Measurements from ENCODE around the gene TRIP10. TPM values are rescaled to one million over a fixed set of nuclear protein-coding genes. Genes with fewer than 3 reads are reported as not detected.
A peak's percentile ranks its signal among the peaks of the same experiment; 100 is the strongest.

TRIP10 gene
- total RNA-seq, 1 experiment from 2014 or later = 96.6 TPM

GRCh38 chr19:6752256-6753177, 13.0 kb downstream of the TRIP10 start:
- intact Hi-C loops (cut with micrococcal nuclease) = no loop called here
- H3K27me3 ChIP-seq (ENCODE audit: low read length) = no peaks in the 10 kb centered on the region
- ATAC-seq = no peak
- no peaks in the 10 kb centered on the region for H3K9me2 ChIP-seq (replicated peaks; ENCODE audit: low read length)
- DNase-seq = no peak
- H3K9me3 ChIP-seq (ENCODE audit: low read length) = no peaks in the 10 kb centered on the region
- TF ChIP-seq EZH2 (IDR thresholded peaks at IDR 0.05; ENCODE audit: low read length, unreplicated experiment) (no peak), CTCF (conservative IDR thresholded peaks at IDR 0.05; ENCODE audit: low read depth, low read length) (no peak), EZH2phosphoT487 (IDR thresholded peaks at IDR 0.05; ENCODE audit: borderline replicate concordance, low read length) (no peak)
- peaks cover 61% of the 10 kb centered on the region for H3K36me3 ChIP-seq (ENCODE audit: low read depth, low read length)
- no peaks in the 10 kb centered on the region for H3K4me1 ChIP-seq (ENCODE audit: insufficient read depth, low read length)
- POLR2A ChIA-PET (ENCODE audit: unreplicated experiment) = no interaction called here
- no peak overlapping the region for H3K27ac ChIP-seq (ENCODE audit: low read length)
- H3K79me2 ChIP-seq (ENCODE audit: low read length) = no peaks in the 10 kb centered on the region
- H3K4me3 ChIP-seq (ENCODE audit: low read length) = no peak overlapping the region
- no peaks in the 10 kb centered on the region for H4K20me1 ChIP-seq (ENCODE audit: low read length)
- BruUV-seq (replicated peaks) = no TSS peak
- CTCF ChIA-PET = no interaction called here
- H2AFZ ChIP-seq (ENCODE audit: low read length) = no peak overlapping the region
- no peak overlapping the region for H3K9ac ChIP-seq (ENCODE audit: low read length)
- H3F3A ChIP-seq (ENCODE audit: low read length, unreplicated experiment) = no peaks in the 10 kb centered on the region
- no peak overlapping the region for H3K4me2 ChIP-seq (ENCODE audit: low read length)

- Histone ChIP-seq H3F3A (ENCODE audit: low read length, unreplicated experiment) (peaks cover under 1% of the 10 kb centered on the region), H3K36me3 (ENCODE audit: low read depth, low read length) (peaks cover 55% of the 10 kb centered on the region), H2AFZ (ENCODE audit: low read length) (no peak overlapping the region), H3K27ac (ENCODE audit: low read length) (no peak overlapping the region), H3K79me2 (ENCODE audit: low read length) (no peaks in the 10 kb centered on the region), H3K9me2 (replicated peaks; ENCODE audit: low read length) (no peaks in the 10 kb centered on the region), H3K4me2 (ENCODE audit: low read length) (no peak overlapping the region), H4K20me1 (ENCODE audit: low read length) (no peaks in the 10 kb centered on the region), H3K4me3 (ENCODE audit: low read length) (no peak overlapping the region), H3K9me3 (ENCODE audit: low read length) (no peaks in the 10 kb centered on the region), H3K9ac (ENCODE audit: low read length) (no peak overlapping the region), H3K4me1 (ENCODE audit: insufficient read depth, low read length) (no peaks in the 10 kb centered on the region), H3K27me3 (ENCODE audit: low read length) (no peaks in the 10 kb centered on the region)
- ChIA-PET CTCF (no interaction called here), POLR2A (ENCODE audit: unreplicated experiment) (no interaction called here)
- DNase-seq (peak; percentile 54), ATAC-seq (peak; percentile 73)
- intact Hi-C loops (cut with micrococcal nuclease) = no loop called here
- no TSS peak for BruUV-seq (replicated peaks)
- no peak for TF ChIP-seq EZH2 (IDR thresholded peaks at IDR 0.05; ENCODE audit: low read length, unreplicated experiment)
- TF ChIP-seq EZH2phosphoT487 (IDR thresholded peaks at IDR 0.05; ENCODE audit: borderline replicate concordance, low read length) = no peak
- TF ChIP-seq CTCF (conservative IDR thresholded peaks at IDR 0.05; ENCODE audit: low read depth, low read length) = no peak
These were observed 13.9 kb downstream of the TRIP10 start for GRCh38 chr19:6753178-6754031.
